OCI-LY3 (cell line): ENCODE measurements around the gene JAML.

Experiments
- H2AFZ ChIP-seq: fragments of 200-600, 300-600 bp; shearing (Covaris generic); 2 replicates; pipeline ENCODE4 v1.6.0; 2014; ENCODE audit warnings: antibody characterized with exemption, low read depth, low read length
- H3K27ac ChIP-seq: fragments of 200-600, 300-600 bp; sonication (generic); 2 replicates; pipeline ENCODE4 v1.5.1; 2014; ENCODE audit warnings: mild to moderate bottlenecking, low read length, moderate library complexity, mixed read lengths
- H3K27me3 ChIP-seq: fragments of 200-600, 300-600 bp; sonication (generic); 2 replicates; pipeline ENCODE4 v1.6.1; 2014; ENCODE audit warnings: low read depth, low read length, mixed read lengths
- H3K36me3 ChIP-seq: fragments of 200-600, 300-600 bp; sonication (generic); replicated peaks from 2 replicates; pipeline ENCODE3; 2014; ENCODE audit warnings: low read depth, low read length, mixed read lengths
- H3K4me1 ChIP-seq: fragments of 300-600, 200-600 bp; sonication (generic); 2 replicates; pipeline ENCODE4 v1.6.1; 2014; ENCODE audit warnings: low read length, mixed read lengths
- H3K4me2 ChIP-seq: fragments of 200-600, 300-600 bp; sonication (generic); 2 replicates; pipeline ENCODE4 v1.6.1; 2014; ENCODE audit warnings: low read length, mixed read lengths
- H3K4me3 ChIP-seq: fragments of 300-600, 200-600 bp; sonication (generic); 2 replicates; pipeline ENCODE4 v1.5.1; 2014; ENCODE audit warnings: antibody characterized with exemption, mild to moderate bottlenecking, low read length, moderate library complexity
- H3K79me2 ChIP-seq: fragments of 300-600, 200-600 bp; shearing (Covaris generic); 2 replicates; pipeline ENCODE4 v1.6.1; 2014; ENCODE audit warnings: mild to moderate bottlenecking, low read length, mixed read lengths
- H3K9ac ChIP-seq: fragments of 300-600, 200-600 bp; shearing (Covaris generic); 2 replicates; pipeline ENCODE4 v1.6.0; 2014; ENCODE audit warnings: mild to moderate bottlenecking, low read length, moderate library complexity
- H3K9me3 ChIP-seq: fragments of 200-600, 300-600 bp; shearing (Covaris generic); 2 replicates; pipeline ENCODE4 v1.6.1; 2014; ENCODE audit warnings: low read length, mixed read lengths; ENCODE audit not compliant: insufficient read depth
- H4K20me1 ChIP-seq: fragments of 200-600, 300-600 bp; sonication (generic); 2 replicates; pipeline ENCODE4 v1.6.1; 2016; ENCODE audit warnings: low read length, mixed read lengths; ENCODE audit not compliant: insufficient read depth
- CTCF ChIP-seq: fragments of 200-600, 300-600 bp; sonication (generic); IDR thresholded peaks from 2 replicates; pipeline ENCODE4 v1.5.1; 2014; ENCODE audit warnings: antibody characterized with exemption, low read length, low read depth
- EZH2phosphoT487 ChIP-seq: fragments of 200-600 bp; shearing (Covaris generic); IDR thresholded peaks from 2 replicates; pipeline ENCODE4 v1.6.1; 2018; ENCODE audit warnings: antibody characterized with exemption, mixed run types, low read depth

JAML gene

GRCh38 chr11:118167906-118168305, 56.9 kb downstream of the JAML start:
- H3K9ac ChIP-seq = no peak overlapping the region
- H3K27ac ChIP-seq = no peak overlapping the region
- no peaks in the 10 kb centered on the region for H3K79me2 ChIP-seq
- H4K20me1 ChIP-seq = no peaks in the 10 kb centered on the region
- H2AFZ ChIP-seq = no peak overlapping the region
- peaks cover 12% of the 10 kb centered on the region for H3K27me3 ChIP-seq
- no peaks in the 10 kb centered on the region for H3K36me3 ChIP-seq
- TF ChIP-seq CTCF = no peak
- no peak for TF ChIP-seq EZH2phosphoT487
- no peak overlapping the region for H3K4me2 ChIP-seq
- H3K4me3 ChIP-seq = no peak overlapping the region
- peaks cover 13% of the 10 kb centered on the region for H3K4me1 ChIP-seq
- no peaks in the 10 kb centered on the region for H3K9me3 ChIP-seq

- no peaks in the 10 kb centered on the region for H3K9me3 ChIP-seq
- H3K4me2 ChIP-seq = no peak overlapping the region
- no peak for TF ChIP-seq EZH2phosphoT487
- no peak overlapping the region for H3K4me3 ChIP-seq
- no peaks in the 10 kb centered on the region for H4K20me1 ChIP-seq
- H3K9ac ChIP-seq = no peak overlapping the region
- no peak overlapping the region for H2AFZ ChIP-seq
- no peaks in the 10 kb centered on the region for H3K79me2 ChIP-seq
- peaks cover 18% of the 10 kb centered on the region for H3K4me1 ChIP-seq
- H3K27me3 ChIP-seq = peaks cover 18% of the 10 kb centered on the region
- no peaks in the 10 kb centered on the region for H3K36me3 ChIP-seq
- H3K27ac ChIP-seq = no peak overlapping the region
Measured at GRCh38 chr11:118167253-118167652, 57.6 kb downstream of the JAML start.

- no peaks in the 10 kb centered on the region for H3K79me2 ChIP-seq
- H3K27me3 ChIP-seq = peaks cover 20% of the 10 kb centered on the region
- H3K36me3 ChIP-seq = no peaks in the 10 kb centered on the region
- H3K9me3 ChIP-seq = no peaks in the 10 kb centered on the region
- H3K4me1 ChIP-seq = peaks cover 16% of the 10 kb centered on the region
- H3K27ac ChIP-seq = no peak overlapping the region
- no peaks in the 10 kb centered on the region for H4K20me1 ChIP-seq
- no peak overlapping the region for H2AFZ ChIP-seq
- no peak overlapping the region for H3K4me2 ChIP-seq
- TF ChIP-seq CTCF (no peak), EZH2phosphoT487 (no peak)
- H3K9ac ChIP-seq = no peak overlapping the region
- no peak overlapping the region for H3K4me3 ChIP-seq
Measured at GRCh38 chr11:118166641-118167040, 58.2 kb downstream of the JAML start.

- Histone ChIP-seq H3K79me2 (no peaks in the 10 kb centered on the region), H3K9me3 (no peaks in the 10 kb centered on the region), H3K36me3 (no peaks in the 10 kb centered on the region), H3K4me2 (no peak overlapping the region), H4K20me1 (no peaks in the 10 kb centered on the region), H2AFZ (no peak overlapping the region), H3K9ac (no peak overlapping the region), H3K27ac (no peak overlapping the region), H3K4me1 (peaks cover 12% of the 10 kb centered on the region), H3K27me3 (peaks cover 18% of the 10 kb centered on the region), H3K4me3 (no peak overlapping the region)
- no peak for TF ChIP-seq EZH2phosphoT487
- TF ChIP-seq CTCF = no peak
Measured at GRCh38 chr11:118164885-118165284, 59.9 kb downstream of the JAML start.

GRCh38 chr11:118163494-118163893, 61.3 kb downstream of the JAML start:
- peaks cover 14% of the 10 kb centered on the region for H3K27me3 ChIP-seq
- no peak overlapping the region for H3K4me3 ChIP-seq
- no peaks in the 10 kb centered on the region for H3K79me2 ChIP-seq
- no peak overlapping the region for H2AFZ ChIP-seq
- H4K20me1 ChIP-seq = no peaks in the 10 kb centered on the region
- H3K9ac ChIP-seq = no peak overlapping the region
- H3K9me3 ChIP-seq = no peaks in the 10 kb centered on the region
- no peaks in the 10 kb centered on the region for H3K36me3 ChIP-seq
- H3K4me1 ChIP-seq = peaks cover 12% of the 10 kb centered on the region
- TF ChIP-seq CTCF (no peak), EZH2phosphoT487 (no peak)
- H3K27ac ChIP-seq = no peak overlapping the region
- no peak overlapping the region for H3K4me2 ChIP-seq
